GM21717 (cell line): ENCODE results near the gene LRMDA.
"Not testable (repeated sequence)": the region's sequence is repeated elsewhere in the genome, so short reads cannot be mapped to it uniquely, and the experiment has no call there.

Experiments
- ATAC-seq: cut with Tn5 transposase; IDR thresholded peaks from one replicate; pipeline ENCODE4 v1.9.1; 2021; ENCODE audit warnings: mild to moderate bottlenecking, moderate library complexity; ENCODE audit not compliant: unreplicated experiment

The LRMDA gene

DNA sequence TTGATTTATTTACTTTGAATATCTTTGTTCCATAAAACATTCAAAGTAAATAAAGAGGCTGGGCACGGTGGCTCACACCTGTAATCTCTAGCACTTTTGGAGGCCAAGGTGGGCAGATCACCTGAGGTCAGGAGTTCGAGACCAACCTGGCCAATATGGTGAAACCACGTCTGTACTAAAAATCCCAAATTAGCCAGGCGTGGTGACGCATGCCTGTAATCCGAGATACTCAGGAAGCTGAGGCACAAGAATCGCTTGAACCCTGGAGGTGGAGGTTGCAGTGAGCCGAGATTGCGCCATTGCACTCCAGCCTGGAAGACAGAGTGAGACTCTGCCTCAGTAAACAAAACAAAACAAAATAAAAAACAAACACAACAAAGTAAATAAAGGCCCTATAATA lies 1153.0 kb downstream of the LRMDA start:
- ATAC-seq: not testable (repeated sequence)
